HAP-1 (cell line): ENCODE data around the gene UBTD2.
"Not testable (repeated sequence)": the region's sequence is repeated elsewhere in the genome, so short reads cannot be mapped to it uniquely, and the experiment has no call there.

Experiments used
- DNase-seq, 2 experiments: peaks; one replicate each; pipeline ENCODE4 v3.0.0-alpha.2; 2016 to 2020; ENCODE audit warnings: low spot score in 2 of 2
- H3K27me3 ChIP-seq: fragments of 250-450 bp; sonication (Bioruptor Pico); 2 replicates; pipeline ENCODE4 v1.5.1; 2020; ENCODE audit warnings: low read depth, mild to moderate bottlenecking, moderate library complexity
- H3K36me3 ChIP-seq: fragments of 250-450 bp; sonication (Bioruptor Pico); replicated peaks from 2 replicates; pipeline ENCODE4 v1.5.1; 2020; ENCODE audit warnings: mild to moderate bottlenecking
- H3K4me1 ChIP-seq: fragments of 250-450 bp; sonication (Bioruptor Pico); 2 replicates; pipeline ENCODE4 v1.5.1; 2020; ENCODE audit warnings: mild to moderate bottlenecking
- H3K4me3 ChIP-seq: fragments of 250-450 bp; sonication (Bioruptor Pico); 2 replicates; pipeline ENCODE4 v1.5.1; 2020; ENCODE audit warnings: mild to moderate bottlenecking, moderate library complexity
- H3K9me3 ChIP-seq: fragments of 250-450 bp; sonication (Bioruptor Pico); 2 replicates; pipeline ENCODE4 v1.5.1; 2020; ENCODE audit warnings: mild to moderate bottlenecking, moderate library complexity
- in situ Hi-C: fragments of 300-500 bp; cut with MboI; formaldehyde crosslinking; loops from 3 replicates; pipeline ENCODE4 v1.14.3; 2020; ENCODE audit warnings: low sequenced_read_pairs, inconsistent platforms, mixed read lengths

UBTD2 gene

GRCh38 chr5:172223901-172224873, 59.4 kb downstream of the UBTD2 start:
- in situ Hi-C loops = no loop called here
- Histone ChIP-seq H3K4me3 (no peak overlapping the region), H3K4me1 (no peaks in the 10 kb centered on the region), H3K36me3 (peaks cover 28% of the 10 kb centered on the region), H3K27me3 (no peaks in the 10 kb centered on the region), H3K9me3 (no peaks in the 10 kb centered on the region)
- DNase-seq = no peak

- Histone ChIP-seq H3K27me3 (no peaks in the 10 kb centered on the region), H3K4me3 (no peak overlapping the region), H3K9me3 (no peaks in the 10 kb centered on the region), H3K4me1 (no peaks in the 10 kb centered on the region), H3K36me3 (peaks cover 20% of the 10 kb centered on the region)
- no peak for DNase-seq
- in situ Hi-C loops = no loop called here
Observed at GRCh38 chr5:172219296-172219695, 64.3 kb downstream of the UBTD2 start.

- no peak overlapping the region for H3K4me3 ChIP-seq
- DNase-seq = no peak
- no peaks in the 10 kb centered on the region for H3K4me1 ChIP-seq
- H3K9me3 ChIP-seq = no peaks in the 10 kb centered on the region
- in situ Hi-C loops = no loop called here
- H3K27me3 ChIP-seq = no peaks in the 10 kb centered on the region
- peaks cover 21% of the 10 kb centered on the region for H3K36me3 ChIP-seq
Observed at GRCh38 chr5:172216345-172216744, 67.2 kb downstream of the UBTD2 start.

- Histone ChIP-seq H3K9me3 (no peaks in the 10 kb centered on the region), H3K4me1 (no peaks in the 10 kb centered on the region), H3K36me3 (peaks cover 20% of the 10 kb centered on the region; the same call in 1 of the 2 replicates), H3K4me3 (no peak overlapping the region), H3K27me3 (no peaks in the 10 kb centered on the region)
- in situ Hi-C loops = no loop called here
- DNase-seq = no peak
Observed at GRCh38 chr5:172213126-172213525, 70.4 kb downstream of the UBTD2 start.

- Histone ChIP-seq H3K4me3 (no peak overlapping the region), H3K9me3 (no peaks in the 10 kb centered on the region), H3K36me3 (peaks cover 14% of the 10 kb centered on the region; the same call in 1 of the 2 replicates), H3K27me3 (no peaks in the 10 kb centered on the region), H3K4me1 (no peaks in the 10 kb centered on the region)
- in situ Hi-C loops = no loop called here
- DNase-seq = no peak
Observed at GRCh38 chr5:172211676-172212075, 71.9 kb downstream of the UBTD2 start.

GRCh38 chr5:172209714-172210113, 73.8 kb downstream of the UBTD2 start:
- Histone ChIP-seq H3K27me3 (no peaks in the 10 kb centered on the region), H3K4me3 (no peak overlapping the region), H3K36me3 (peaks cover 13% of the 10 kb centered on the region; the same call in 1 of the 2 replicates), H3K4me1 (no peaks in the 10 kb centered on the region), H3K9me3 (no peaks in the 10 kb centered on the region)
- no peak for DNase-seq
- in situ Hi-C loops = no loop called here

- Histone ChIP-seq H3K27me3 (no peaks in the 10 kb centered on the region), H3K9me3 (no peaks in the 10 kb centered on the region), H3K4me1 (no peaks in the 10 kb centered on the region), H3K4me3 (no peak overlapping the region), H3K36me3 (peaks cover 13% of the 10 kb centered on the region; the same call in 1 of the 2 replicates)
- DNase-seq = no peak
- in situ Hi-C loops = no loop called here
Observed at GRCh38 chr5:172207511-172207910, 76.1 kb downstream of the UBTD2 start.

- H3K4me3 ChIP-seq, H3K4me1 ChIP-seq, H3K36me3 ChIP-seq, in situ Hi-C loops, DNase-seq, H3K27me3 ChIP-seq, H3K9me3 ChIP-seq: not testable (repeated sequence)
Observed at GRCh38 chr5:172205984-172206383, 77.6 kb downstream of the UBTD2 start.

GRCh38 chr5:172200476-172200875, 83.1 kb downstream of the UBTD2 start:
- Histone ChIP-seq H3K27me3 (no peaks in the 10 kb centered on the region), H3K4me1 (no peaks in the 10 kb centered on the region), H3K4me3 (no peak overlapping the region), H3K36me3 (no peaks in the 10 kb centered on the region), H3K9me3 (peaks cover 5% of the 10 kb centered on the region; the same call in 1 of the 2 replicates)
- in situ Hi-C loops = no loop called here
- DNase-seq = no peak

GRCh38 chr5:172199446-172199845, 84.1 kb downstream of the UBTD2 start:
- Histone ChIP-seq H3K4me3 (no peak overlapping the region), H3K36me3 (no peaks in the 10 kb centered on the region), H3K9me3 (peaks cover 5% of the 10 kb centered on the region; the same call in 1 of the 2 replicates), H3K4me1 (no peaks in the 10 kb centered on the region), H3K27me3 (no peaks in the 10 kb centered on the region)
- in situ Hi-C loops = no loop called here
- DNase-seq = no peak

GRCh38 chr5:172197775-172198174, 85.8 kb downstream of the UBTD2 start:
- in situ Hi-C loops, H3K4me3 ChIP-seq: not testable (repeated sequence)

GRCh38 chr5:172194985-172195774, 88.4 kb downstream of the UBTD2 start:
- H3K4me3 ChIP-seq = no peak overlapping the region
- DNase-seq = no peak
- H3K9me3 ChIP-seq = peaks cover 5% of the 10 kb centered on the region; the same call in 1 of the 2 replicates
- H3K36me3 ChIP-seq = no peaks in the 10 kb centered on the region
- H3K27me3 ChIP-seq = no peaks in the 10 kb centered on the region
- in situ Hi-C loops = no loop called here
- H3K4me1 ChIP-seq = peaks cover under 1% of the 10 kb centered on the region

More at GRCh38 chr5:172197775-172198174, 85.8 kb downstream of the UBTD2 start:
- DNase-seq, H3K36me3 ChIP-seq, H3K27me3 ChIP-seq, H3K9me3 ChIP-seq, H3K4me1 ChIP-seq: not testable (repeated sequence)

GRCh38 chr5:172193872-172194271, 89.7 kb downstream of the UBTD2 start, which contains the start of gene EFCAB9:
EFCAB9 (plus strand) TSS chr5:172194172; CDS start chr5:172194173, 1 bp downstream.
- H3K9me3 ChIP-seq = peaks cover 5% of the 10 kb centered on the region; the same call in 1 of the 2 replicates
- no peak for DNase-seq
- no peak within 1 kb of the TSS for H3K4me3 ChIP-seq
- no peaks in the 10 kb centered on the region for H3K27me3 ChIP-seq
- H3K36me3 ChIP-seq = no peaks in the 10 kb centered on the region
- H3K4me1 ChIP-seq = peaks cover 9% of the 10 kb centered on the region
- in situ Hi-C loops = no loop called here
